HL-60/S4 treated with retinoic acid at 250 ng/mL for 4 days and 3 days (cell line): ENCODE data around the gene NDUFA8.

Experiments
- in situ Hi-C: fragments of 300-500 bp; cut with MboI; formaldehyde crosslinking; loops from 2 replicates; pipeline ENCODE4 v1.7.0; 2022; ENCODE audit warnings: low sequenced_read_pairs

NDUFA8 gene

DNA sequence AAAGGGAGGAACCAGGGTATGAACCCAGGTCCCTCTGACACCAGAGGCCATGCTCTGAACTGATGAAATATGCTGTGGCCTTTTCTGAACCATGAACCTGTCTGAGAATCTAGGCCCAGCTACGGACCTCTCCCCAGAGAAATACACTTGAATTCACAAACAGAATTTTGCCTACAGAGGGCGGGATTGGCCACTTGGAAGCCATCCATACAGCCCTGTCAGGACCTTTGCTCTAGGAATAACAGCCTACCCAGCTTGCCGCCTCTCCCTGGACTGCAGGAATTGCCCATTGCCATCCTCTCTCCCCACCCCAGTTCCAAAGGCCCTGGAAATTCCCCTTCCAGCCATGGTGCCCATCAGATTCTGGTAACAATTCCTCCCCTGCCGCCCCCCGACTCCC is 26.7 kb upstream of the NDUFA8 start:
- in situ Hi-C loops = no loop called here

DNA sequence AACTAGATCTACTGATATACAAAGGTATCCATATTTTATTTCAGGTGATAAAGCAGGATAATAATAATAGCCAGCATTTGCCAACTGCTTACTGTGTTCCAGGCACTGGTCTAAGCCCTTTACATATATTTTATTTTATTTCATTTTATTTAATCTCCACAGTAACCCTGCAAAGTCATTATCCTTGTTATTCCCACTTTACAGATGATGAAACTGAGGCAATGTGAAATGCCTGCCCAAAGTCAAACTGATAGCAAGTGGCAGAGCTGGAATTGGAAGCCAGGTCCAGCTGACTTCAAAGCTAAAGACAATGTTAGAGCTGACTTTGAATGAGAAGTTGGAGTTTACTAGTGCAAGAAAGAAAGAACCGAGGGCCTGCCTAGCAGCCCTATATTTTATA is 25.0 kb upstream of the NDUFA8 start:
- in situ Hi-C loops = no loop called here

DNA sequence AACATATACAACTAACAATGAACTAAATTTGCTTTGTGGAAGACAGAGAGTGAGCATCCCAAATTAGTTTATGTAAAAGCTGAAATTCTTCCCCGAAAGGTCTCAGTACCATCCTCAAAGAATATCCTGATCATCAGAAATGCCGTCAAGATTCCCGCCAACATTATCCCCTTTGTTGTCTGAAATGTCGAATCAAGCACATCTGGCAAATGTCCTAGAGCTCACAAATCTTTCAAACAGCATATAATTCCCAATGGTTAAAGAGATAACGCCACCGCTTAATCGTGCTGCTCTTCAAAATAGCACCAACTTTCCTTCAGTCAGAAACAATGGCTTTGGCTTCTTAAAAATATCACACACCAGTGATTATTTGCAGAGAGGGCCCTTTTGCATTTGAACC is 23.9 kb upstream of the NDUFA8 start:
- in situ Hi-C loops = no loop called here

DNA sequence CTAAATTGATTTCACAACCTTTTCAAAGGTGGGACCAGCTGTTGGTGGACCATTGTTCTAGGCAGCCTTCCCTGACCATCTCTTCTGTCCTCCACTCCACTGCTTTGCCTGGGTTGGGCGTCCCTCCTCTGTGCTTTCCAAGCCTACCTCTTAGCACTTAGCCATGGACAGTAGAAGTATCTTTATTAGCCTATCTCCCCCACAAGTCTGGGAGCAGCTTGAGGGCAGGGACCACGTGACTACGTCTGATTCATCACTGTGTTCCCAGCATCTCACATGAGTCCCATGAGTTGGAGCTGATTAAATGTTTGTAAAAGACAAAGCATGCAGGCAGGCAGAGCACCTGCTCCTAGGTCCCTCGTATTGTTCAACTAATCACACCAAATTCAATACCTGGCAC is 21.1 kb upstream of the NDUFA8 start:
- in situ Hi-C loops = no loop called here

DNA sequence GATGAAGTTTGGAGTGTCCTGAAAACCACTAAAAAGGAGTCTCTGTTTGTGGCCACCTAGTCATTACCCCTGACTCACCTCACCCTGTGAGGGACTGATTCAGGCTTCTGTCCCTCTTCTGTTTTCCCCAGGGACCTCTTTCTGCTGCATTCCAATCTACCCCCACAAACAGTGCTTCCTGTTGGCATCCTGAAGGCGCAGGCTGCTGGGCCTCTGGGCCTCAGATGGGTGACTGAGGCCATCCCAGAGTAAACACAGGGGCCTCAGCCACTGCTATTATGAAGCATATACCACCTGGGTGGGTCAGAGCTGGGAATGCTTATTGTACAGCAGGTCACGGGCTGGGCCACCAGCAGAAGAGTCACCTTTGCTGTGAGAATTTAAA is 20.1 kb upstream of the NDUFA8 start:
- in situ Hi-C loops = no loop called here

DNA sequence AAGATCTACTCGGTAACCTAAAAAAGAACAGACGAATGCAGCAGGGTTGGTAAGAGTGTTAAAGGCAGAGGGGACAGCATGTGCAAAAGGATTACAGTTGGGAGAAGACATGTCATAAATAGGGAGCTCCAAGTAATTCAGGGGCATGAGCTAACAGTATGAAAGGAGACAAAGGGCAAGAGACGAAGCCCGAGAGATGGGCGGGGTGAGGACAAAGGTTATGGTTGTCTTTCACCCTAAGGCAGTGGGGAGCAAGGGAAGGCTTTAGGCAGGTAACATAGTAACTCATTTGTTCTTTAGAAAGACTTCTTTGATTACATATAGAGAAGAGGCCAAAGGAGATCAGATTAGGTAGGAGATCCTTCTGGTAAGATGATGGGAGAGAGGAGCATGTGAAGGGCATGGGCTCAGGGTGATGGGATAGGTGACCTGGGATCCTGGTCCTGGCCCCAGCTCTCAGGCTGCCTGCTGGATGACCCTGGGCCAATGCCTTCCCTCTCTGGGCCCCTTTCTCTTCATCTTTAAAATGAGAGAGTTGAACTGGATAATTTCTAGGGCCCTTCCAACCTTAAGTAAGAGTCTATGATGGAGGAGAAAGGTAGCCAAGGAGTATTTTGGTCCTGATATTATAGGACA is 19.6 kb upstream of the NDUFA8 start:
- in situ Hi-C loops = no loop called here

DNA sequence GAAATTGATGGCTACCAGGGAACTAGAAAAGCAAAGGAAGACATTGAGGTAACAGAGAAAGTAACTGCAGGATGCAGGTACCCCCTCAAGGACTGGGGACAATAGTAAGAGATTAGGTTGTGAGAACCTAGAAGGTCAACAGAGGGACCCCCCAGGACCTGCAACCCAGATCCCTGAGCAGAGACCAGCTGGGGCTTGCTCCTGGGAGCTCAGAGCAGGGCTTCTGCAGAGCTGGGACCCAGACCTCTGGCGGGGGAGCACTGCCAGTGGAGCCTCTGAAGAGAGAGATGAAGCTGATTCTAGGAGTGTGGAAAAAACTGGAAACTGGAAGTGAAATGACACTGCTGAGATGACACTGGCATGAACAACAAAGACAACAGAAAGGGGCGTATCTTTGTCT is 17.3 kb upstream of the NDUFA8 start:
- in situ Hi-C loops = no loop called here

DNA sequence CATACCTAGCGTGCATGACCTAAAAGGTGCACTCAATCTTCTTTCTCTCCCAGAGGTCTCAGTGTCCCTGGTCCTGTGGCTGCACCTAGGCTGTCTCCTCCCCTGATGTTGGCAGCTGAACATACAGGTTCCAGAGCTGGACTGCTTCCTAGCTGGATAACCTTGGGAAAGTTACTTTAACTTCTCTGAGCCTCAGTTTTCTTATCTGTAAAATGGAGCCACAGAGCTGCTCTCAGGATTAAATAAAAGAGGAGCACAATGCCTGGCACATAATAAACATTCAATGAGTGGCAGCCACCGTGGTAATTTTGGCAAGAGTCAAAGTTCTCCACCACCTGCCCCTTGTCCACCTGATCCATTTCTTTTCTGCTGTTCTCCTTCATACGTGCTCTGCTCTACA is 14.1 kb upstream of the NDUFA8 start:
- in situ Hi-C loops = no loop called here

DNA sequence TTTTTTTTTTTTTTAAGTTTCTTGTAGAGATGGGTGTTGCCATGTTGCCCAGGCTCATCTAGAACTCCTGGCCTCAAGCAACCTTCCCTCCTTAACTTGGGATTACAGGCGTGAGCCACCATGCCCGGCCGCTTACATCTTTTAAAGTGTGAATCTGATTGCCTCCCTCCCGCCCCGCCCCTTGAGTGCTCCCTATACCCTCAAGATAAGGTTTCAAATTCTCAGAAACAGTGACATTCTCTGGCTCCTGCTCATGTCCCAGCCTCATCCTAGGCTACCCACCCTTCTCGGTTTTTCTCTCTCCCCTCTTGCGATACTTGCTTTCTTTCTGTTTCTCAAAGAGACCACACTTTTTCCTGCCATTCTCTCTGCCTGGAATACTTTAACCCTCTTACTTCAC is 12.6 kb upstream of the NDUFA8 start:
- in situ Hi-C loops = no loop called here

DNA sequence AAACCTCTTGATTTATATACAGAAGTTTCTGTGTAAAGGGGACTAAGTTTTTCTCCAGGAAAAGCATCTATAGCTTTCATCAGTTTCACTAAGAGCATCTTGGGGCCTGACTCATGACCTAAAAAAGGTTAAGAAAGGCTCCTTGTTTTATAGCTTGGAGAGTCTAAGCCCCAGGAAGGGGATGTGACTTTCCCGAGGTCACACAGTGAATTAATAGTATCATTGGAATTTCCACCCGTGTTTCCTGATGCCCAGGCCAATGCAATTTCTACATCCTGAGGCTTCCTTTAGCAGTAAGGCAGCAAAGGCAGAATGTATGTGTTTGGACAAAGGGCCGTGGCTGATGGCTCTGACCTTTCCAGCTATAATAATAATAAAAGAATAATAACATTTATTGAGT is 8.8 kb upstream of the NDUFA8 start:
- in situ Hi-C loops = no loop called here

DNA sequence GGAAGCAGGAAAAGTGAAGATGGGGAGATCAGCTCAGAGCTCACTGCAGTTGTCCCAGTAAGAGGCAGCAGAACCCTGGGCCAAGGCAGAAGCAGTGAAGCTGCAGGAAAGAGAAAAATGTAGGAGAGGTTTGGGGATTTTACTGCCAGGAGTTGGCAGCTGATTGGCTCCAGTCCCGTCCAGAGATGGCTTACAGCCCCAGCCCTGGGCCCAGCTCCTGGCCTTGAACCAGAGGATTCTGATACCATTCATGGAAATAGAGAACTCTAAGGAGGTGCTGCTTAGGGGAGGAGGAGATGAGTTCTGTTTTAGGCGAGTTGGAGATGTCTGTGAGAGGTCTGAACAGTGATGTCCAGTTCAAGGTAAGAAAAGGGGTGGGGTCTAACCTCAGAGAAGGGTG is 4.7 kb upstream of the NDUFA8 start:
- in situ Hi-C loops = no loop called here

DNA sequence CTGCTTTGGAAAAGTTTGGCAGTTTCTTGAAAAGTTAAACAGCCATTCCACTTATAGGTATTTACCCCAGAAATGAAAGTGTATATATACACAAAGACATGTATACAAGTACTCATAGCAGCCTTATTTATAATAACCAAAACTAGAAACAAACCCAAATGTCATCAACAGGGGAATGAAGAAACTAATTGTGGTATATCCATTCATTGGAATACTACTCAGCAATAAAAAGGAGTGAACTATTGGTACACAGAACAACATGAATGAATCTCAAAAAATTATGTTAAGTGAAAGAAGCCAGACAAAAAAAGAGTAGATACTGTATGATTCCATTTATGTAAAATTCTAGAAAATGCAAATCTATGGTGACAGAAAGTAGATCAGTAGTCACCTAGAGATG is 2.8 kb upstream of the NDUFA8 start:
- in situ Hi-C loops = no loop called here

DNA sequence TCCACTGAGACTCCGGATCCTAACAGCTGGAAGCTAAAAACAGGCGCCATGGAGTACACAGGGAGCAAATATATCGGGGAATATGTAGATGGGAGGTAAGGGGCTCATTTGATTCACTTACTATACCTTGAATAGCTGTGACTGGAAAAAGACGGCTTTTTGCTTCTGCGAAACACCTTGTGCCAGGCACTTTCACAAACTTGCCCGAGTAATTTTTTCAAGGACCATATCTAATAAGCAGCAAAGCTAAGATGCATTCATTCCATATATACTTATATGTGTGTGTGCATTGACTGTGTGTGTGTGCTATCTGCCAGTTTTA is 307 bp upstream of the NDUFA8 start:
- in situ Hi-C loops = no loop called here

DNA sequence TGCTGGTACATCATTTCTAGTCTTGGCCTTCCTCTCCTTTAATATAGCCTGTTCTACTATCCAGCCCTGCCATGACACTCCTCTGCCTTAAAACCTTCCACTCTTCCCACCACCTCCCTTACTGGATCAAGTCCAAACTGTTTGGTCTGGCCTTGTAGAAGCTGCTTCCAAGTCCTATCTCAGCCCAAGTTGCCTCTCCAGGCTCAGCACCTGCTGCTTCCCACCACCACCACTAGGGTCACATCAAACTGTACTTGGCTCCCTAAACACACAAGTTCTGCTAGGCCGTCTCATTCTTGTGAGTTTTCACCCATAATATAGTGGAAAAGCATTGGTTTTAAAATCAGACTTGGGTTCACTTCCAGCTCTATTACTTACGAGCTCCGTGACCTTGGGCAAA is 1.4 kb downstream of the NDUFA8 start:
- in situ Hi-C loops = no loop called here

DNA sequence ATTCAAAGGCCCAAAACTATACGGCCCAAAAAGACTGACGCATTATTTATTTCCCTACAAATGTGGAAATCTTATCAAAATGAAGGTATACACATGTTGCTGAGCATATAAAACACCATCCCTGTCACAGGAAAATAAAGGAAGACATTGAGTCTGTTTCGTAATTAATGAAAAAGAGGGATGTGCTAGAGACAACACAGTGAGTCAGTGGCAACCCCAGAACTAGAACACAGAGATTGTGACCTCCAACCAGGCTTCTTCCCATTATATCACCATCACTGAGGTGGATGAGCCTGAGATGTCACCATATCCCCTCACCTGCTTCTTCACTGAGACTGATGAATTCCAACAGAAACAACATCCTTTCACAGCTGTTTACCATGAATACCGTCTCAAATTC is 3.8 kb downstream of the NDUFA8 start:
- in situ Hi-C loops = no loop called here

DNA sequence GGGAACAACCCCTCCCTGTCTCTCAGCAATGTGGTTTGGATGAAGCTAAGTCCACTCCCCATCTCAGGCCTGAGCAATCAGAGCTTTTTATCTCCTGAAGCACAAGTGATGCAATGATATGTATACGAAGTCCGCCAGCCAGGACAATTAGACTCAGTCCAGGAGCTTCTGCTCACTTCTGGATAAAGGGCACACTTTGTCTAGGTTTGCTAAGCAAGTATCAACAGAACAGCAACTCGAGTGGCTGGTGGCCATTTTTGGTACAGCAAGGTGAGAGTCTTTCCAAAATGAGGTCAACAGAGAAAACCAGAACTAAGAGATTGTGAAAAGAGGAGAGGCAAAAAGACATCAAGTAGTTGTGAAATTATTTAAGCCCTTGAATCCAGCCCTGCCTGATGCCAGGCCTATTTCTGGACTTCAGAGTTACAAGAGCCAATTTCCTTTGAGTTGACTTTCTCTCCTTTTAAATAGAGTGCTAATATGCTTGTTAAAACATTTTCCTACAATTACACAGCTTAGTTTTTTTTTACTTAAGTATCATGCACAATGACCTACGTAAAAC is 8.2 kb downstream of the NDUFA8 start:
- in situ Hi-C loops = no loop called here

DNA sequence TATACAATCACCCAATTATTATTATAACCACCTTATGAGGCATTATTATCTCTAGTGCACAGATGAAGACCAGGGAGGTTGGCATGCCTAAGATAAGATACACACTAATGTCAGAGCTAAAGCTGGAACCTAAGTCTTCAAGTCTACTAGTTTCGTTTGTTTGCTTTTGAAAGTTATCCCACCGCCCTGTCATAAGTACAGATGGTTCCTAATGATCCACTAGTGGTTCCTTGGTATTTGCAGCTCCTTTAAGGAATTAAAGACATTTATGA is 14.1 kb downstream of the NDUFA8 start:
- in situ Hi-C loops = no loop called here

DNA sequence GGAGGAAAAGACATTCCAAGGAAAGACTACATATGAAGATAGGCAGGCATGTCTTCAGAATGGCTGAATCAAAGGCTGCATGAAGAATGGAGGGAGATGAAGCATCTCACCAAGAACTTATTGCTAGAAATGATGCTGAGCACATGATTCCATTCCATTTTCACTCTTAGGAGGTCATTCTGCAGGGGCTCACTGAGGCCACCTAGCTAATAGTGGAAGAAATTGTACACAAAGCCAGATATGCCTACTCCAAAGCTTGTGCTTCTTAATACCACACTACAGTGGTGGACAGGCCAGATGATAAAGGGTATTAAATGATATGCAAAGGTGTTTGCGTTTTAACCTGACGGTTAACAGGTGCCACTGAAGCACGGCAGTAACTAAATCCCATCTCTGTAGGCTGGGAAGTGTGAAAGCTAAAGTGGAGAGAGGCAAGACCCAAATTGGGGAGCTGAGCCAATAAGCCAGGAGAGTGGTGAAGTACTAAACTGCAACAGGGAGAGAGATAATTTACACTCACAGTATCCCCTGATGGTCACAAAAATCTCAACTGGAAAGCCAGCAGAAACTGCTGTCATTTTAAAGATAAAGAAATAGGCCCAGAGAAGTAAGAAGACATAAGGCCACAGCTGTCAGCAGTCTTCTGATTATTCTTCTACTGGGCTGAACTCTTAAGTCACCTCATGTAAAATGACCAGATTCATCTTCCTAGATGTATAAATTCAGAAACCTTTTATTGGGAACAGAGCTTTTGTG is 14.6 kb downstream of the NDUFA8 start:
- in situ Hi-C loops = no loop called here

DNA sequence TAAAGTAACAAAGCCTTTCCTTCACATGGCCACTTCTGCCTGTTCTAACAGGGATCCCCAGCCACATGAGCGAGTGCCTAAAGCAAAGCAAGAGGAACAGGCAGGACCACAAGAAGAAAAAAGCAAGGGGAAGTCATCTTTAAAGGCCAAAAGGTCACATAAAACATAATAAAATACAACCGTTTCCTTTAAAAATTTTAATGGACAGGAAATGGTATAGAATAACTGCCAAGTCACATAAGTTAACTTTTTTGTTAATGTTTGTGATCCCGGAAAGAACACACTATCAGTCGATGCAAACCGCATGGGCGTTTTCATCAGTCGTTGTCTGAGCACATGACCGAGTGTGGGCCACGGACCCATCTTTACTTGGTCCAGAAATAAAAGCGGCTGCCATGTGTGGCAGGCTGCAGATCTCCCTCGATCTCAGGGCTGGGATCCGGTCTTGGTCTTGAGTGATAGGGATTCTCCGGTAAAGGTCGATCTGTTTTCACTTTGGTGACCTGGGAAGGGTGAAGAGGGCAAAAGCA is 15.6 kb downstream of the NDUFA8 start:
- in situ Hi-C loops = no loop called here

DNA sequence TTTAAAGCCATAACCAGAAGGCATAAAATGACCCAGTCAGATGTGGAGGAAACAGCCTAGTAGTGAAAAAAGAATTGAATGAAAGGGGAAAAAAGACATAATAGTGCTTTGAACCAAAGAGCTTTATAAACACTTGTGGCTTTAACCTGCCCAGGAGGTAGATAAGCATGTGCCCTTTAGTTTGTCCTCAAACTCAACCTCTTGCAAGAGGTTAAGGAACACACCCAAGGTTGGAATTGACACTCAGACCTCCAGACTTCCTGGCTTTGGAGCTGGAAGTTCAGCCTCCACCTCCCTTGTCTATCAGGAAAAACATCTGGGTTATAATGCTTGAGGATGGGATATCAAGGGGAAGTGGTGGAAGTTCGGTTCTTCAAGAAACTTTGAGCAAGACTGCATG is 16.3 kb downstream of the NDUFA8 start:
- in situ Hi-C loops = no loop called here

DNA sequence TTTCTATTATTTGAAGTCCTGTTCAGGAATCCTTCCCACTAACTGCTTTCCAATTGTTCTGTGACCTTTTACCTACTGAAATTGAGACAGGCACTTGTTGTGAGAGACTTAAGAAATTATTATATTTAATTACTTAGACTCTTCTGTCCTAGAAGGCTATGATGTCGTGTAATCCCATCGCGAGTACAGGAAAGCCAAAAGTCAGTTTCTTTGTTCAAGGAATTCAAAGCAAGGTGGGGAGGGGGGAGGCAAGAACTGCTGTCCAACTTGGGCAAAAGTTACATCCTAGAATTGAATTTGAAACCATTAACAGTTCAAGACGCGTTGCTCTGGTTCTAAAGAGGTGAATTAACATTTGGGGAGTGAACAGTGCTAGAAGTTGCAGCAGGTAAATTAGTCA is 17.9 kb downstream of the NDUFA8 start:
- in situ Hi-C loops = no loop called here

DNA sequence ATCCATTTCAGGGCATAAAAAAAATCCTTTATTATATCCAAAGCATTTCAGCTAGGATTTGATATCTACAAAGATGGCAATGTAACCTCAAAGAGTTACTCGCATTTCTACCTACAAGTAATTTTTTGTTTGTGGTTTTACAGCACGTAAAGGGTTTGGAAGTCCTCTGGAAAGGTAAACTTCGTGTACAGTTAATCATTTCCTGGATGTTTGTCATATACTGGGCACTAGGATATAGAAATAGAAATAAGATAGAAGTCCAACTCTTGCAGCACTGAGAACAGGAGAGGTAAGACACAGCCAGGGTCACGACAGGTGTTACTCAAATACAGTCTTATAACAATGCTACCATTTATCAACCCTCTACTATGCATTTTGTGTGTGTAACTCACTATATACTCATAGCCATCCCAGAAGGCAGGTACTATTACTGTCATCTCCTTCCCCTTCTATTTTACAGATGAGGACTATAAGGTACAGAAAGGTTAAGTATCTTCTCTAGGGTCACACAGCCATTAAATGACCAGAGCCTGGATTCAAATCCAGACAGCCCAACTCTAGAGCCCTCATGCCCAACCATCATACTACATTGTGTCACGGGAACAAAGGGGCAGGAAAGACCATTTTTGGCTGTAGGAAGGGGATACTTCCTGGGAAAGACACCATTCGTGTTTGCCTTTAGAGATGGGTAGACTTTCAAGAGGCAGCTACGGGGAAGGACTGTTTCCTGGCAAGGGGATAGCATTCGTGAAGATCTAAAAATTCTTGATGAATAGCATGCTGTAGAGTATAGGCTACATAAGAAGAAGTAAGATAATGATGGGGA is 19.0 kb downstream of the NDUFA8 start:
- in situ Hi-C loops = no loop called here
